ENCODE results near the gene RTTN. TPM values are rescaled to one million over a fixed set of nuclear protein-coding genes. Genes with fewer than 3 reads are reported as not detected.
"Not testable (repeated sequence)": the region's sequence is repeated elsewhere in the genome, so short reads cannot be mapped to it uniquely, and the experiment has no call there.

RTTN gene
- total and polyA plus RNA-seq, 2 donors, result 5.1 to 60.5 TPM

- WGBS, result 83% methylated on average over 1 of the region's 1 CpG
- H3K4me3 ChIP-seq (ENCODE audit: low read depth, low read length), result no peak overlapping the region
Observed at GRCh38 chr18:70127359-70127758, 78.1 kb downstream of the RTTN start.

GRCh38 chr18:70126832-70127231 is 78.7 kb downstream of the RTTN start:
- no peak overlapping the region for H3K27ac ChIP-seq (ENCODE audit: low read depth)
- 98% methylated on average over 1 of the region's 1 CpG for WGBS
- H3K4me3 ChIP-seq (ENCODE audit: low read depth, low read length), result no peak overlapping the region
- peaks cover 2% of the 10 kb centered on the region for H3K36me3 ChIP-seq (ENCODE audit: insufficient read depth)
- H3K4me1 ChIP-seq (ENCODE audit: insufficient read depth), result no peaks in the 10 kb centered on the region
- DNase-seq (ENCODE audit: extremely low spot score), result no peak

More at GRCh38 chr18:70127359-70127758, 78.1 kb downstream of the RTTN start:
- Histone ChIP-seq H3K27ac (ENCODE audit: low read depth) (no peak overlapping the region), H3K36me3 (ENCODE audit: insufficient read depth) (peaks cover 3% of the 10 kb centered on the region), H3K4me1 (ENCODE audit: insufficient read depth) (no peaks in the 10 kb centered on the region)
- no peak for DNase-seq (ENCODE audit: extremely low spot score)

DNA sequence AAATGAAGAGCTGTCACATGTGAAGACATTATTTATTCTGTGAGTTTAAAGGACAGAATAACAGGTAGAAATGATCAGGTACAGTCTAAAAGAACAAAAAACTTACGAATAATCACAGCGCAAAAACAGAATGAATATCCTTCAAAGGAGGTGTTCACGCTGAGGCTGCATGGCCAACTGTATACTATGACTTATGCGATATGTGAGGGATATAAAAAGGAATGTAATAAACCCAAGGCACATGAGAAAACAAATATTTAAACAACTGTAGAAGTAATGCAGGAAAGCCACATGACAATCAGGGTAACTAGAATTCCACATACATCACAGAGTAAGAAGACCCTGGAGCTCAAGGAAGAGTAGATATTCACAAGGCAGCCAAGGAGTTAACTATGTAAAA is 81.3 kb downstream of the RTTN start:
- DNase-seq (ENCODE audit: extremely low spot score), result no peak
- H3K4me1 ChIP-seq (ENCODE audit: insufficient read depth), result no peaks in the 10 kb centered on the region
- H3K27ac ChIP-seq (ENCODE audit: low read depth), result no peak overlapping the region
- H3K36me3 ChIP-seq (ENCODE audit: insufficient read depth), result peaks cover 4% of the 10 kb centered on the region
- WGBS, result 96% methylated on average over 4 of the region's 4 CpGs
- no peak overlapping the region for H3K4me3 ChIP-seq (ENCODE audit: low read depth, low read length)

GRCh38 chr18:70121842-70122241 is 83.6 kb downstream of the RTTN start:
- no peak overlapping the region for H3K4me3 ChIP-seq (ENCODE audit: low read depth, low read length)

GRCh38 chr18:70116949-70117348 is 88.5 kb downstream of the RTTN start:
- DNase-seq (ENCODE audit: extremely low spot score), result no peak
- no peaks in the 10 kb centered on the region for H3K4me1 ChIP-seq (ENCODE audit: insufficient read depth)
- peaks cover 2% of the 10 kb centered on the region for H3K36me3 ChIP-seq (ENCODE audit: insufficient read depth)
- WGBS, result 71% methylated on average over 2 of the region's 2 CpGs
- H3K4me3 ChIP-seq (ENCODE audit: low read depth, low read length), result no peak overlapping the region
- no peak overlapping the region for H3K27ac ChIP-seq (ENCODE audit: low read depth)

More at GRCh38 chr18:70121842-70122241, 83.6 kb downstream of the RTTN start:
- peaks cover 4% of the 10 kb centered on the region for H3K36me3 ChIP-seq (ENCODE audit: insufficient read depth)
- DNase-seq (ENCODE audit: extremely low spot score), result no peak
- WGBS, result 95% methylated on average over 3 of the region's 3 CpGs
- H3K27ac ChIP-seq (ENCODE audit: low read depth), result no peak overlapping the region
- H3K4me1 ChIP-seq (ENCODE audit: insufficient read depth), result no peaks in the 10 kb centered on the region

- WGBS, result 100% methylated on average over 1 of the region's 1 CpG
- DNase-seq (ENCODE audit: extremely low spot score), result no peak
- Histone ChIP-seq H3K36me3 (ENCODE audit: insufficient read depth) (peaks cover 3% of the 10 kb centered on the region), H3K27ac (ENCODE audit: low read depth) (no peak overlapping the region), H3K4me3 (ENCODE audit: low read depth, low read length) (no peak overlapping the region), H3K4me1 (ENCODE audit: insufficient read depth) (no peaks in the 10 kb centered on the region)
Observed at GRCh38 chr18:70113511-70113910, 92.0 kb downstream of the RTTN start.

DNA sequence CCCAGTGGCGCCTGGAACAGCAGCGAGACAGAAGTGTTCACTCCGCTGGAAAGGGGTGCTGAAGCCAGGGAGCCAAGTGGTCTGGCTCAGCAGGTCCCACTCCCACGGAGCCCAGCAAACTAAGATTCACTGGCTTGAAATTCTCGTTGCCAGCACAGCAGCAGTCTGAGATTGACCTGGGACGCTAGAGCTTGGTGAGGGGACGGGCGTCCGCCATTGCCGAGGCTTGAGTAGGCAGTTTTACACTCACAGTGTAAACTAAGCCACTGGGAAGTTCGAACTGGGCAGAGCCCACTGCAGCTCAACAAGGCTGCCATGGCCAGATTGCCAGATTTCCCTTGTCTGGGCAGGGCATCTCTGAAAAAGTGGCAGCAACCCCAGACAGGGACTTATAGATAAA is 94.8 kb downstream of the RTTN start:
- H3K36me3 ChIP-seq (ENCODE audit: insufficient read depth), result peaks cover 6% of the 10 kb centered on the region
- no peaks in the 10 kb centered on the region for H3K4me1 ChIP-seq (ENCODE audit: insufficient read depth)
- no peak overlapping the region for H3K4me3 ChIP-seq (ENCODE audit: low read depth, low read length)
- 95% methylated on average over 11 of the region's 11 CpGs for WGBS
- no peak for DNase-seq (ENCODE audit: extremely low spot score)
- no peak overlapping the region for H3K27ac ChIP-seq (ENCODE audit: low read depth)

DNA sequence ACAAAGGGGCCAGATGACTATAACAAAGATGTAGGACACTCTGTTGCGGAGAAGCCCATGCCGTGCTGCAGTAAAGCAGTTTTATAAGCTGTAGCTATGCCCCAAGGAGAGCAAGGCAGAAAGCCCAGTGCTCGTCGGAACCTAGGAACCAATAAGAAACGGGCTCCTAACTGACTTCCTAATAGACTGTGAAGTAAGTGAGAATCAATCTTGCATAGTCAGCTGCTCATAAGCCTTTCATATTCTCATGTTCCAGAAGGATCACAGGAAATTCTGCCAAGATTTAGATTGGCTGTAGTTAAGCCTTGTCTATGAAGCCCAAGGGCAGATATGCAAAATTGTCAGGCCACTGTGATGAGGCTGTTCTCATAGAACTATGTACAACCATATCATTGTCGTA is 98.4 kb downstream of the RTTN start:
- DNase-seq (ENCODE audit: extremely low spot score), result no peak
- Histone ChIP-seq H3K4me3 (ENCODE audit: low read depth, low read length) (no peak overlapping the region), H3K36me3 (ENCODE audit: insufficient read depth) (peaks cover 6% of the 10 kb centered on the region), H3K4me1 (ENCODE audit: insufficient read depth) (no peaks in the 10 kb centered on the region), H3K27ac (ENCODE audit: low read depth) (no peak overlapping the region)
- 83% methylated on average over 6 of the region's 6 CpGs for WGBS

DNA sequence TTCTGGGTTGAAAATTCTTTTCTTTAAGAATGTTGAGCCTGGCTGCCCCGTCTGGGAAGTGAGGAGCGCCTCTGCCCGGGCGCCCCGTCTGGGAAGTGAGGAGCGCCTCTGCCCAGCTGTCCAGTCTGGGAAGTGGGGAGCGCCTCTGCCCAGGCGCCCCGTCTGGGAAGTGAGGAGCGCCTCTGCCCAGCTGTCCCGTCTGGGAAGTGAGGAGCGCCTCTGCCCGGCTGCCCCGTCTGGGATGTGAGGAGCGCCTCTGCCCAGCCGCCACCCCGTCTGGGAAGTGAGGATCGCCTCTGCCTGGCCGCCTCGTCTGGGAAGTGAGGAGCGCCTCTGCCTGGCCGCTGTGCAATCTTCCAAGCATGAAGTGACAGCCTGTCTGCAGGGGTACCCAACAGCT is 102.6 kb downstream of the RTTN start:
- WGBS, result 94% methylated on average over 22 of the region's 22 CpGs
- not testable (repeated sequence) for DNase-seq (ENCODE audit: extremely low spot score)

GRCh38 chr18:70089858-70090257 is 115.6 kb downstream of the RTTN start:
- no peaks in the 10 kb centered on the region for H3K4me1 ChIP-seq (ENCODE audit: insufficient read depth)
- H3K4me3 ChIP-seq (ENCODE audit: low read depth, low read length), result no peak overlapping the region
- 63% methylated on average over 1 of the region's 1 CpG for WGBS
- DNase-seq (ENCODE audit: extremely low spot score), result no peak
- no peak overlapping the region for H3K27ac ChIP-seq (ENCODE audit: low read depth)
- H3K36me3 ChIP-seq (ENCODE audit: insufficient read depth), result no peaks in the 10 kb centered on the region

More for the DNA sequence above, 102.6 kb downstream of the RTTN start:
- not testable (repeated sequence) for H3K36me3 ChIP-seq (ENCODE audit: insufficient read depth); H3K4me3 ChIP-seq (ENCODE audit: low read depth, low read length); H3K27ac ChIP-seq (ENCODE audit: low read depth); H3K4me1 ChIP-seq (ENCODE audit: insufficient read depth)

GRCh38 chr18:70086085-70086484 is 119.4 kb downstream of the RTTN start:
- H3K4me3 ChIP-seq (ENCODE audit: low read depth, low read length), result no peak overlapping the region
- H3K36me3 ChIP-seq (ENCODE audit: insufficient read depth), result no peaks in the 10 kb centered on the region
- no peak for DNase-seq (ENCODE audit: extremely low spot score)
- WGBS, result 75% methylated on average over 4 of the region's 4 CpGs
- no peaks in the 10 kb centered on the region for H3K4me1 ChIP-seq (ENCODE audit: insufficient read depth)
- H3K27ac ChIP-seq (ENCODE audit: low read depth), result no peak overlapping the region

GRCh38 chr18:70085641-70086040 is 119.8 kb downstream of the RTTN start:
- Histone ChIP-seq H3K36me3 (ENCODE audit: insufficient read depth) (no peaks in the 10 kb centered on the region), H3K4me1 (ENCODE audit: insufficient read depth) (no peaks in the 10 kb centered on the region), H3K27ac (ENCODE audit: low read depth) (no peak overlapping the region), H3K4me3 (ENCODE audit: low read depth, low read length) (no peak overlapping the region)
- no peak for DNase-seq (ENCODE audit: extremely low spot score)
- WGBS, result 84% methylated on average over 5 of the region's 5 CpGs

DNA sequence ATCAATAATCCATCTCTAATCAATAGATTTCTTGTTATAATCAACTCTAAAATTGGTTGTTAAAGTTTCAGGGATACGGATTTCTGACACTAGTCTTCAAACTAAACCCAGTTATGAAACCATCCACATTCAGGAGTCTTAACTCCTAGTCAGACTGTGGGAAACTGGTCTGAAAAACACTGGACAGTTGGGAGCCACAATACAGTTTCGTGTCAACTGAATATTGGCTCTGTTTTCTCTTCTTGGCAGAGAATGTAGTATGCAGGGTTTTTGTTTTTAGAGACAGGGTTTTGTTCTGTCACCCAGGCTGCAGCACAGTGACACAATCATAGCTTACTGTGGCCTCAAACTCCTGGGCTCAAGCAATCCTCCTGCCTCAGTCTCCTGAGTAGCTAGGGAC is 123.1 kb downstream of the RTTN start:
- no peak for DNase-seq (ENCODE audit: extremely low spot score)
- H3K36me3 ChIP-seq (ENCODE audit: insufficient read depth), result no peaks in the 10 kb centered on the region
- WGBS, result 88% methylated on average over 2 of the region's 2 CpGs

GRCh38 chr18:70078106-70078505 is 127.4 kb downstream of the RTTN start:
- H3K4me1 ChIP-seq (ENCODE audit: insufficient read depth), result no peaks in the 10 kb centered on the region
- no peak for DNase-seq (ENCODE audit: extremely low spot score)
- no peak overlapping the region for H3K27ac ChIP-seq (ENCODE audit: low read depth)
- H3K4me3 ChIP-seq (ENCODE audit: low read depth, low read length), result no peak overlapping the region
- H3K36me3 ChIP-seq (ENCODE audit: insufficient read depth), result no peaks in the 10 kb centered on the region

More for the DNA sequence above, 123.1 kb downstream of the RTTN start:
- H3K27ac ChIP-seq (ENCODE audit: low read depth), result no peak overlapping the region
- no peak overlapping the region for H3K4me3 ChIP-seq (ENCODE audit: low read depth, low read length)
- H3K4me1 ChIP-seq (ENCODE audit: insufficient read depth), result no peaks in the 10 kb centered on the region

GRCh38 chr18:70075906-70076305 is 129.6 kb downstream of the RTTN start:
- DNase-seq (ENCODE audit: extremely low spot score), result no peak
- no peaks in the 10 kb centered on the region for H3K4me1 ChIP-seq (ENCODE audit: insufficient read depth)
- no peak overlapping the region for H3K4me3 ChIP-seq (ENCODE audit: low read depth, low read length)
- H3K27ac ChIP-seq (ENCODE audit: low read depth), result no peak overlapping the region
- no peaks in the 10 kb centered on the region for H3K36me3 ChIP-seq (ENCODE audit: insufficient read depth)

Measured in urinary bladder (tissue), 4 donors.